Right lobe of liver (tissue), 6 donors: ENCODE data around the gene EIF6. TPM values are rescaled to one million over a fixed set of nuclear protein-coding genes. Genes with fewer than 3 reads are reported as not detected.

Source experiments
- ATAC-seq, 4 donors: fragments of 200-7000 bp; cut with Tn5 transposase; one replicate each; pipeline ENCODE4 v1.9.1; 2020; ENCODE audit warnings: mild to moderate bottlenecking in 4 of 4, moderate library complexity in 4 of 4
- DNase-seq, 3 donors: peaks; one replicate each; pipeline ENCODE4 v3.0.0-alpha.2; 2020
- H3K27ac ChIP-seq, 3 donors: fragments of 200-600 bp; one replicate each; pipeline ENCODE4 v1.8.0; 2022
- H3K27me3 ChIP-seq, 2 donors: fragments of 200-600 bp; one replicate each; pipeline ENCODE4 v1.8.0; 2022
- H3K36me3 ChIP-seq, 4 donors: fragments of 200-600 bp; sonication (generic) in 1 of 4; one replicate each; pipeline versions ENCODE4 v1.5.1 to v1.8.0; 2017 to 2022; ENCODE audit warnings: control low read depth in 1 of 4
- H3K4me1 ChIP-seq, 4 donors: fragments of 200-600 bp; sonication (generic) in 1 of 4; one replicate each; pipeline versions ENCODE4 v1.5.1 to v1.8.0; 2017 to 2022; ENCODE audit warnings: control low read depth in 1 of 4
- H3K4me3 ChIP-seq, 3 donors: fragments of 200-600 bp; one replicate each; pipeline ENCODE4 v1.8.0; 2022
- H3K9me3 ChIP-seq, 4 donors: fragments of 200-600 bp; sonication (generic) in 1 of 4; one replicate each; pipeline versions ENCODE4 v1.5.1 to v1.8.0; 2017 to 2022; ENCODE audit warnings: control low read depth in 1 of 4
- CTCF ChIP-seq, 4 donors: fragments of 200-600 bp in 3 of 4; fragments of 450-650 bp in 1 of 4; IDR thresholded peaks; one replicate each; pipeline versions ENCODE4 v1.5.1 to v1.8.0; 2016 to 2022; ENCODE audit warnings: antibody characterized with exemption in 4 of 4, mild to moderate bottlenecking in 2 of 4
- POLR2A ChIP-seq: fragments of 450-650 bp; IDR thresholded peaks from one replicate; pipeline ENCODE4 v1.6.1; 2017; ENCODE audit warnings: antibody characterized with exemption, mild to moderate bottlenecking
- WGBS: methylation state at CpG from one replicate; pipeline ENCODE4 v1.1.6; 2018; ENCODE audit warnings: low coverage, low lambda C conversion rate; ENCODE audit not compliant: insufficient coverage; ENCODE audit errors: missing lambda C conversion rate; 5-methylcytosine and 5-hydroxymethylcytosine counted together
- intact Hi-C, 2 donors: fragments of 100-400 bp; cut with DNase I; formaldehyde crosslinking; loops; one replicate each; pipeline versions ENCODE4 v1.11.2 to v1.14.1; 2022
- total RNA-seq, 6 experiments: library from RNA; depleted of rRNA in 2 of 6; stranded (reverse); fragments of >200 nt in 2 of 6; fragmentation: NEBNext Ultra II Directional in 3 of 6; extraction: Animal tissue kit (Norgen Biotek cat#: 25700) in 3 of 6; gene quantifications; one replicate each; pipeline versions ENCODE4 v1.1.0 to v1.2.4, GENCODE V29; 2016 to 2023
- donor health status: DM: no; HTN: yes; CAD: no.
- donor health status: DM: no; HTN: no; CAD: no.
- donor health status: DM: no; HTN: no; CAD: no.
- donor health status: DM: no; HTN: yes; CAD: no.
- donor health status: DM: no; HTN: yes; CAD: no.

Gene EIF6
- total RNA-seq, 6 experiments from 2014 or later: 73.6 to 131 (median 83.3) TPM

GRCh38 chr20:35270021-35270902 is 14.3 kb downstream of the EIF6 start:
- Histone ChIP-seq H3K27ac (no peak overlapping the region), H3K9me3 (no peaks in the 10 kb centered on the region), H3K4me3 (no peak overlapping the region), H3K4me1 (peaks cover 0 to 14% (median 0%) of the 10 kb centered on the region in 4 donors), H3K36me3 (peaks cover 0 to 10% (median 2%) of the 10 kb centered on the region in 4 donors), H3K27me3 (no peaks in the 10 kb centered on the region)
- no peak for DNase-seq
- intact Hi-C loops: loop anchor here (5.0 to 10.0 kb wide), 3 partner anchors 55 to 128 kb away; partner anchors contain the start of gene EDEM2 (in 1 of the 2)
- 81% methylated on average over 5 of the region's 19 CpGs for WGBS
- TF ChIP-seq POLR2A (no peak), CTCF (IDR thresholded peaks at IDR 0.05) (no peak)
- no peak for ATAC-seq

- Histone ChIP-seq H3K27me3 (no peaks in the 10 kb centered on the region), H3K9me3 (no peaks in the 10 kb centered on the region), H3K27ac (peak overlapping the region in 1 of 3 donors; percentile 14), H3K4me3 (no peak overlapping the region), H3K36me3 (peaks cover 0 to 10% (median 2%) of the 10 kb centered on the region in 4 donors), H3K4me1 (peaks cover 0 to 14% (median 0%) of the 10 kb centered on the region in 4 donors)
- ATAC-seq: peak; percentile 84 to 91 (median 89)
- intact Hi-C loops: no loop called here
- TF ChIP-seq POLR2A (no peak), CTCF (IDR thresholded peaks at IDR 0.05) (peak; percentile 75 to 89 (median 85))
- peak in 2 of 3 donors; percentile 71 to 79 for DNase-seq
- 13% methylated on average over 6 of the region's 14 CpGs for WGBS
Observed at GRCh38 chr20:35269055-35269781, 15.4 kb downstream of the EIF6 start.

- DNase-seq: no peak
- Histone ChIP-seq H3K4me3 (no peak overlapping the region), H3K9me3 (no peaks in the 10 kb centered on the region), H3K4me1 (peaks cover 0 to 25% (median 6%) of the 10 kb centered on the region in 4 donors), H3K36me3 (peaks cover 0 to 10% (median 2%) of the 10 kb centered on the region in 4 donors), H3K27me3 (no peaks in the 10 kb centered on the region), H3K27ac (no peak overlapping the region)
- no peak for ATAC-seq
- intact Hi-C loops: no loop called here
- TF ChIP-seq POLR2A: no peak
- TF ChIP-seq CTCF (IDR thresholded peaks at IDR 0.05): no peak
- 80% methylated on average over 1 of the region's 16 CpGs for WGBS
Observed at GRCh38 chr20:35267092-35267491, 17.5 kb downstream of the EIF6 start.

- Histone ChIP-seq H3K9me3 (no peaks in the 10 kb centered on the region), H3K36me3 (no peaks in the 10 kb centered on the region), H3K27ac (no peak overlapping the region), H3K4me1 (peaks cover 0 to 25% (median 6%) of the 10 kb centered on the region in 4 donors), H3K27me3 (no peaks in the 10 kb centered on the region), H3K4me3 (no peak overlapping the region)
- intact Hi-C loops: no loop called here
- TF ChIP-seq CTCF (IDR thresholded peaks at IDR 0.05) (peak in 2 of 4 donors; percentile 8 to 14), POLR2A (no peak)
- DNase-seq (peak in 1 of 3 donors; percentile 47), ATAC-seq (no peak)
- WGBS: no CpG with 5 or more reads among the region's 1 CpG
Observed at GRCh38 chr20:35264755-35265154, 19.8 kb downstream of the EIF6 start.
